Mesothelial cell of epicardium (in vitro differentiated cells): ENCODE measurements around the gene PARD3. TPM values are rescaled to one million over a fixed set of nuclear protein-coding genes. Genes with fewer than 3 reads are reported as not detected.

Source experiments
- DNase-seq, 2 experiments: peaks; one replicate each; pipeline ENCODE4 v3.0.0; 2021; ENCODE audit warnings: low spot score in 2 of 2; ENCODE audit not compliant: unreplicated experiment in 2 of 2
- H3K27ac Mint-ChIP-seq: 2 replicates; pipeline ENCODE4 v1.8.0; 2021; ENCODE audit warnings: mixed read lengths
- H3K27me3 Mint-ChIP-seq: 2 replicates; pipeline ENCODE4 v1.8.0; 2021; ENCODE audit warnings: low read depth, mixed read lengths
- H3K36me3 Mint-ChIP-seq: 2 replicates; pipeline ENCODE4 v1.8.0; 2021; ENCODE audit warnings: mixed read lengths
- H3K4me1 Mint-ChIP-seq: 2 replicates; pipeline ENCODE4 v1.8.0; 2021; ENCODE audit warnings: mixed read lengths
- H3K4me3 Mint-ChIP-seq: 2 replicates; pipeline ENCODE4 v1.8.0; 2021; ENCODE audit warnings: mild to moderate bottlenecking, moderate library complexity, mixed read lengths
- H3K9me3 Mint-ChIP-seq: 2 replicates; pipeline ENCODE4 v1.8.0; 2021; ENCODE audit warnings: mixed read lengths
- total RNA-seq: library from RNA; stranded (reverse); gene quantifications from 3 replicates; pipeline ENCODE4 v1.2.1, GENCODE V29; 2021
- TF ChIP-seq, protein P1 (sequence below): fragments of 200-600 bp; sonication (generic); IDR thresholded peaks from one replicate; pipeline ENCODE4 v1.5.0; 2021; ENCODE audit warnings: antibody characterized with exemption; ENCODE audit not compliant: unreplicated experiment

The PARD3 gene
- total RNA-seq, 1 donor from 2014 or later, result 73.2 TPM

DNA sequence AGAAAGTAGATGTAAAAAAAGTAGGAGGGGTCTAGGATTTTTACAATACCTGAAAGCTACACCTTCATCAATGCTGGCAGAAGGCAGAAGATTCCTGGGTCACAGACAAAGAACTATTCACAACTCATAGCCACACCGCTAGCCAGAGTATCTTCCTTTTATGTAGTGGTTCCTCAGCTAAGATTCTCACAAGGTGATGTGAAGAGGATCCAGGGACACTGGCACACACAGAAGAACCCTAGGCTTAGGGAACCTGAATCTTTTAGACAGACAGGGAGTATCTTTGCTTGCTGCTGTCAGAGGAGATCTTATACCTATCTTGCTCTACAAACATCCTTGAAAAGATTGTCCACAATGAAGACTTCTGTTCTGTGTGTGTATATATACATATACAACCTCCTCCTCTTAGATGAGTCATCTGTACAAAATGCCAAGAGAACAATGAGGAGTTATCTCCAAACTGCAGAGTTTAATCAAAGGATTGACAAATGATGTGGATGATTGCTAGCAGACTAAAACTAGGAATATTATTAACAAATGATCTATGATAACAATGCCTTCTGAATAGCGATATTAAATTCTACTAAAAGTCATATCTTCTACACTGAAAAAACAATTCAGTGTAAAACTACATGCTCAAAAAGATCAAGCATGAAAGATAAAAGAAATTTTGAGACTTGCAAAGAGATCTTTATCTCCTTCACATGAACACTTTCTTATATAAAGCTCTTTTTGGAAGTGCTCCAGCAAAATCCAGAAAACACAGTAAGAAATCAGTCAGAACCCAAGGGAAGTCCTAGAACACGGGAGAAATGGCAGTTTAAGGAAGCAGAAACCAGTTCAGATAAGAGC lies 409.3 kb downstream of the PARD3 start:
- H3K27ac Mint-ChIP-seq, result no peak overlapping the region
- no peak for DNase-seq
- H3K27me3 Mint-ChIP-seq, result no peaks in the 10 kb centered on the region
- TF ChIP-seq, protein P1, sequence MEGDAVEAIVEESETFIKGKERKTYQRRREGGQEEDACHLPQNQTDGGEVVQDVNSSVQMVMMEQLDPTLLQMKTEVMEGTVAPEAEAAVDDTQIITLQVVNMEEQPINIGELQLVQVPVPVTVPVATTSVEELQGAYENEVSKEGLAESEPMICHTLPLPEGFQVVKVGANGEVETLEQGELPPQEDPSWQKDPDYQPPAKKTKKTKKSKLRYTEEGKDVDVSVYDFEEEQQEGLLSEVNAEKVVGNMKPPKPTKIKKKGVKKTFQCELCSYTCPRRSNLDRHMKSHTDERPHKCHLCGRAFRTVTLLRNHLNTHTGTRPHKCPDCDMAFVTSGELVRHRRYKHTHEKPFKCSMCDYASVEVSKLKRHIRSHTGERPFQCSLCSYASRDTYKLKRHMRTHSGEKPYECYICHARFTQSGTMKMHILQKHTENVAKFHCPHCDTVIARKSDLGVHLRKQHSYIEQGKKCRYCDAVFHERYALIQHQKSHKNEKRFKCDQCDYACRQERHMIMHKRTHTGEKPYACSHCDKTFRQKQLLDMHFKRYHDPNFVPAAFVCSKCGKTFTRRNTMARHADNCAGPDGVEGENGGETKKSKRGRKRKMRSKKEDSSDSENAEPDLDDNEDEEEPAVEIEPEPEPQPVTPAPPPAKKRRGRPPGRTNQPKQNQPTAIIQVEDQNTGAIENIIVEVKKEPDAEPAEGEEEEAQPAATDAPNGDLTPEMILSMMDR, result no peak
- no peak overlapping the region for H3K4me3 Mint-ChIP-seq
- peaks cover 3% of the 10 kb centered on the region for H3K36me3 Mint-ChIP-seq
- H3K9me3 Mint-ChIP-seq, result no peaks in the 10 kb centered on the region
- H3K4me1 Mint-ChIP-seq, result peaks cover 26% of the 10 kb centered on the region

DNA sequence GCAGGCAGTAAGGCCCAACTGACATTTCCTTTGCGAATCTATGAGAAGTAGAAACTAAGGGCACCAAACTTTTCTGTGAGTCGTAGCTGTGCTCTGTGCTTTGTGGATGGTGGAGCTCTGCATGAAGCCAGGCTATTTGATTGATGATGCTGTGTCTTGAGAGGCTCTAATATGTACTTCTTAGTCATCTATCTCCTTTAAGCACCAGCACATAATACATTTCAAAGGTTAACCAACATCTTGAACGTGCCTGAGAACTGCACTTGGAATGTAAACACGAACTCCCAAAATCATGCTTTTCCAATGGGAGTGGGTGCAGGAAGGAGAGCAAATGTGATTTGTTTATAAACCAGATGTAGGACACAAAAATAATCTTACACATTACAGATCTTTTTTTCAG lies 411.6 kb downstream of the PARD3 start:
- peaks cover 26% of the 10 kb centered on the region for H3K4me1 Mint-ChIP-seq
- H3K27me3 Mint-ChIP-seq, result no peaks in the 10 kb centered on the region
- no peak for DNase-seq
- no peak overlapping the region for H3K27ac Mint-ChIP-seq
- no peak overlapping the region for H3K4me3 Mint-ChIP-seq
- no peaks in the 10 kb centered on the region for H3K9me3 Mint-ChIP-seq
- TF ChIP-seq, protein P1, result no peak
- H3K36me3 Mint-ChIP-seq, result peaks cover 6% of the 10 kb centered on the region

GRCh38 chr10:34400075-34400474 lies 415.0 kb downstream of the PARD3 start:
- Mint-ChIP-seq H3K27ac (no peak overlapping the region), H3K4me1 (peaks cover 16% of the 10 kb centered on the region), H3K9me3 (no peaks in the 10 kb centered on the region), H3K4me3 (no peak overlapping the region), H3K27me3 (no peaks in the 10 kb centered on the region), H3K36me3 (peaks cover 6% of the 10 kb centered on the region)
- TF ChIP-seq, protein P1, result no peak
- no peak for DNase-seq

DNA sequence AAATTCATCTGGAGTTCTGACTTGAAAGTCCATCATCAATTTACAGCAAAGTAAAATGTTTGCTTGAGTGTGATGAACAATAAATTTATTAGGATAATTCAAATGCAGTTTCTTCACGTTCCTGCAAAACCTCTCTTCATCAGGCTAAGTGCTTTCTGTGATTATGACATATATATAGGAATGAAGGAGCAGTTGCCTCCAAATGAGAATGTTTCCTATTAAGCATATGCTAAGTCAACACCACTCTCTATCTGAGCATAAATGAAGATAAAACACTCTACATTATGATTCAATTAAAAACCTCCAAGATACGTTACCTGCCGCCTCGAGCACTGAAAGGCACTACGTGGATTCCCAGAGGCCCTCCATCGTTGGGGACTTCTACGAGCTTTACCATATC lies 416.1 kb downstream of the PARD3 start:
- no peaks in the 10 kb centered on the region for H3K27me3 Mint-ChIP-seq
- TF ChIP-seq, protein P1, result no peak
- peaks cover 6% of the 10 kb centered on the region for H3K36me3 Mint-ChIP-seq
- DNase-seq, result no peak
- H3K4me3 Mint-ChIP-seq, result no peak overlapping the region
- H3K27ac Mint-ChIP-seq, result no peak overlapping the region
- peaks cover 16% of the 10 kb centered on the region for H3K4me1 Mint-ChIP-seq
- no peaks in the 10 kb centered on the region for H3K9me3 Mint-ChIP-seq

- Mint-ChIP-seq H3K27me3 (no peaks in the 10 kb centered on the region), H3K4me3 (no peak overlapping the region), H3K27ac (peak overlapping the region; percentile 61), H3K4me1 (peaks cover 8% of the 10 kb centered on the region), H3K36me3 (peaks cover 6% of the 10 kb centered on the region), H3K9me3 (no peaks in the 10 kb centered on the region)
- TF ChIP-seq, protein P1, result no peak
- DNase-seq, result no peak
Observed at GRCh38 chr10:34397324-34397723, 417.8 kb downstream of the PARD3 start.
